Measurements from ENCODE around the gene TCEAL4. TPM values are rescaled to one million over a fixed set of nuclear protein-coding genes. Genes with fewer than 3 reads are reported as not detected.

Gene TCEAL4
- total RNA-seq, 3 donors from 2014 or later, result 10.6 to 14.7 (median 10.8) TPM

GRCh38 chrX:103614999-103615398 is 29.7 kb downstream of the TCEAL4 start:
- DNase-seq (no peak), ATAC-seq (no peak)
- Mint-ChIP-seq H3K4me1 (ENCODE audit: low read depth) (peaks cover 1% of the 10 kb centered on the region), H3K36me3 (ENCODE audit: insufficient read depth) (no peaks in the 10 kb centered on the region), H3K4me3 (no peak overlapping the region), H3K27me3 (ENCODE audit: low read depth) (no peaks in the 10 kb centered on the region), H3K9me3 (no peaks in the 10 kb centered on the region)

- H3K4me1 Mint-ChIP-seq (ENCODE audit: low read depth), result no peaks in the 10 kb centered on the region
- H3K36me3 Mint-ChIP-seq (ENCODE audit: insufficient read depth), result no peaks in the 10 kb centered on the region
- ATAC-seq (no peak), DNase-seq (no peak)
- no peaks in the 10 kb centered on the region for H3K9me3 Mint-ChIP-seq
- no peak overlapping the region for H3K4me3 Mint-ChIP-seq
- no peaks in the 10 kb centered on the region for H3K27me3 Mint-ChIP-seq (ENCODE audit: low read depth)
These were observed 30.6 kb downstream of the TCEAL4 start for GRCh38 chrX:103615781-103616371.

GRCh38 chrX:103616676-103617186 is 31.4 kb downstream of the TCEAL4 start:
- no peak overlapping the region for H3K4me3 Mint-ChIP-seq
- H3K36me3 Mint-ChIP-seq (ENCODE audit: insufficient read depth), result no peaks in the 10 kb centered on the region
- H3K27me3 Mint-ChIP-seq (ENCODE audit: low read depth), result no peaks in the 10 kb centered on the region
- no peaks in the 10 kb centered on the region for H3K9me3 Mint-ChIP-seq
- no peaks in the 10 kb centered on the region for H3K4me1 Mint-ChIP-seq (ENCODE audit: low read depth)
- ATAC-seq (no peak), DNase-seq (no peak)

GRCh38 chrX:103624111-103624510 is 38.8 kb downstream of the TCEAL4 start:
- DNase-seq (no peak), ATAC-seq (no peak)
- Mint-ChIP-seq H3K4me1 (ENCODE audit: low read depth) (peaks cover 8% of the 10 kb centered on the region), H3K27me3 (ENCODE audit: low read depth) (no peaks in the 10 kb centered on the region), H3K4me3 (no peak overlapping the region), H3K9me3 (no peaks in the 10 kb centered on the region), H3K36me3 (ENCODE audit: insufficient read depth) (no peaks in the 10 kb centered on the region)

- Mint-ChIP-seq H3K27me3 (ENCODE audit: low read depth) (no peaks in the 10 kb centered on the region), H3K36me3 (ENCODE audit: insufficient read depth) (no peaks in the 10 kb centered on the region), H3K4me3 (no peak overlapping the region), H3K4me1 (ENCODE audit: low read depth) (peaks cover 14% of the 10 kb centered on the region), H3K9me3 (no peaks in the 10 kb centered on the region)
- ATAC-seq, result peak in 1 of 2 donors; percentile 41
- DNase-seq, result no peak
These were observed 41.5 kb downstream of the TCEAL4 start for GRCh38 chrX:103626855-103627254.

GRCh38 chrX:103628386-103629317 is 43.3 kb downstream of the TCEAL4 start, which contains the start of gene TCEAL1:
Gene TCEAL1 (plus strand): TSS chrX:103628975. CDS start chrX:103629917, 942 bp downstream.
- no peaks in the 10 kb centered on the region for H3K27me3 Mint-ChIP-seq (ENCODE audit: low read depth)
- H3K4me1 Mint-ChIP-seq (ENCODE audit: low read depth), result peaks cover 14% of the 10 kb centered on the region
- peak within 1 kb of the TSS; percentile 86 for H3K4me3 Mint-ChIP-seq
- ATAC-seq, result peak; percentile 71 to 73
- DNase-seq, result peak; percentile 7
- no peaks in the 10 kb centered on the region for H3K9me3 Mint-ChIP-seq
- H3K36me3 Mint-ChIP-seq (ENCODE audit: insufficient read depth), result no peaks in the 10 kb centered on the region

GRCh38 chrX:103629318-103630170 is 44.2 kb downstream of the TCEAL4 start:
- H3K4me3 Mint-ChIP-seq, result peak overlapping the region; percentile 86
- H3K27me3 Mint-ChIP-seq (ENCODE audit: low read depth), result no peaks in the 10 kb centered on the region
- H3K36me3 Mint-ChIP-seq (ENCODE audit: insufficient read depth), result no peaks in the 10 kb centered on the region
- peaks cover 14% of the 10 kb centered on the region for H3K4me1 Mint-ChIP-seq (ENCODE audit: low read depth)
- no peak for DNase-seq
- ATAC-seq, result peak; percentile 54 to 62
- no peaks in the 10 kb centered on the region for H3K9me3 Mint-ChIP-seq

GRCh38 chrX:103630171-103630511 is 44.8 kb downstream of the TCEAL4 start:
- peak overlapping the region; percentile 86 for H3K4me3 Mint-ChIP-seq
- H3K27me3 Mint-ChIP-seq (ENCODE audit: low read depth), result no peaks in the 10 kb centered on the region
- DNase-seq, result no peak
- H3K9me3 Mint-ChIP-seq, result no peaks in the 10 kb centered on the region
- H3K4me1 Mint-ChIP-seq (ENCODE audit: low read depth), result peaks cover 14% of the 10 kb centered on the region
- no peaks in the 10 kb centered on the region for H3K36me3 Mint-ChIP-seq (ENCODE audit: insufficient read depth)
- ATAC-seq, result no peak

- Mint-ChIP-seq H3K4me1 (ENCODE audit: low read depth) (peaks cover 14% of the 10 kb centered on the region), H3K4me3 (no peak overlapping the region), H3K9me3 (no peaks in the 10 kb centered on the region), H3K27me3 (ENCODE audit: low read depth) (no peaks in the 10 kb centered on the region), H3K36me3 (ENCODE audit: insufficient read depth) (no peaks in the 10 kb centered on the region)
- no peak for ATAC-seq
- no peak for DNase-seq
These were observed 45.8 kb downstream of the TCEAL4 start for GRCh38 chrX:103631145-103631544.

- no peak for ATAC-seq
- no peaks in the 10 kb centered on the region for H3K4me1 Mint-ChIP-seq (ENCODE audit: low read depth)
- H3K36me3 Mint-ChIP-seq (ENCODE audit: insufficient read depth), result no peaks in the 10 kb centered on the region
- H3K4me3 Mint-ChIP-seq, result no peak overlapping the region
- H3K9me3 Mint-ChIP-seq, result no peaks in the 10 kb centered on the region
- peaks cover 2% of the 10 kb centered on the region for H3K27me3 Mint-ChIP-seq (ENCODE audit: low read depth)
- no peak for DNase-seq
These were observed 50.1 kb downstream of the TCEAL4 start for GRCh38 chrX:103635436-103635835.

Other genes starting within 250 kb of the TCEAL4 start
- gene TCEAL9, start 229.0 kb upstream of the TCEAL4 start, total RNA-seq, result 1 to 10 TPM; 1.3 to 2.6 (median 1.8) TPM
- 1 to 10 TPM; 6.8 to 9.1 (median 7.6) TPM for gene BEX3, start 209.0 kb upstream of the TCEAL4 start, total RNA-seq
- under 1 TPM in 2 of 3 donors, not detected in 1; 0.13 to 0.14 TPM for gene RAB40A, start 66.0 kb upstream of the TCEAL4 start, total RNA-seq
- gene TCEAL3, start 22.4 kb downstream of the TCEAL4 start, total RNA-seq, result 1 to 10 TPM; 2.5 to 4.3 (median 2.5) TPM
- gene TCEAL1, start 43.5 kb downstream of the TCEAL4 start, total RNA-seq, result 1 to 10 TPM; 5.3 to 5.5 (median 5.4) TPM
- gene MORF4L2, start 101.2 kb downstream of the TCEAL4 start, total RNA-seq, result 100 to 1,000 TPM; 196 to 207 (median 204) TPM
- not detected for gene TMEM31, start 125.4 kb downstream of the TCEAL4 start, total RNA-seq
- gene PLP1, start 191.3 kb downstream of the TCEAL4 start, total RNA-seq, result not detected
- gene RAB9B, start 246.7 kb downstream of the TCEAL4 start, total RNA-seq, result under 1 TPM; 0.24 to 0.30 (median 0.28) TPM